K562 (cell line): ENCODE data around the gene GPR107. TPM values are rescaled to one million over a fixed set of nuclear protein-coding genes. Genes with fewer than 3 reads are reported as not detected.

Experiments used
- ATAC-seq: fragments of 200-7000 bp; cut with Tn5 transposase; 3 replicates; pipeline ENCODE4 v1.9.1; 2020; ENCODE audit warnings: moderate library complexity
- BruUV-seq: library from RNA; stranded (reverse); fragments of 400-500 nt; replicated peaks from 2 replicates; lab custom pipeline; 2021; lab: Mats Ljungman, UMichigan
- CTCF ChIA-PET: fragments of 300-600 bp; formaldehyde crosslinking; extraction: SDS; loops from one replicate; lab custom pipeline; 2021; ENCODE audit warnings: low intra/inter-chr PET ratio; lab: Yijun Ruan, JAX
- POLR2A ChIA-PET: fragments of 300-600, 350-650 bp; sonication (Branson Sonifier 250); formaldehyde crosslinking; extraction: SDS; loops from one replicate; lab custom pipeline; 2021; ENCODE audit warnings: antibody characterized with exemption, inconsistent platforms; lab: Yijun Ruan, JAX
- DNase-seq, 4 experiments: peaks; one replicate each; pipeline versions ENCODE4 v3.0.0 to v3.0.0-alpha.2; 2011 to 2018; ENCODE audit warnings: low spot score in 3 of 4, mixed read lengths in 3 of 4; ENCODE audit errors: extremely low read depth in 1 of 4
- FAIRE-seq: peaks from 2 replicates; lab custom pipeline; 2011; peaks lifted over from hg19 to GRCh38; lab: Jason Lieb, UNC
- H2AFZ ChIP-seq: 2 replicates; pipeline ENCODE4 v1.6.0; 2011; ENCODE audit warnings: low read depth, low read length, control low read depth, inconsistent platforms
- H3K27ac ChIP-seq: fragments of 200-600 bp; 3 replicates; pipeline ENCODE4 v1.8.0; 2011; ENCODE audit warnings: low read depth, mild to moderate bottlenecking, control low read depth, inconsistent platforms, low read length, moderate library complexity, mixed read lengths; ENCODE audit errors: extremely low read depth
- H3K27me3 ChIP-seq, 2 experiments: fragments of 300-600 bp in 1 of 2; 2 replicates in 1 of 2; 3 replicates in 1 of 2; pipeline versions ENCODE4 v1.6.0 to v1.8.0; 2011; ENCODE audit warnings: inconsistent platforms in 2 of 2, low read length in 2 of 2, mild to moderate bottlenecking in 1 of 2, mixed read lengths in 1 of 2, moderate library complexity in 1 of 2; ENCODE audit not compliant: control insufficient read depth in 2 of 2, insufficient read depth in 2 of 2
- H3K36me3 ChIP-seq: fragments of 300-600 bp; 3 replicates; pipeline ENCODE4 v1.8.0; 2011; ENCODE audit warnings: mild to moderate bottlenecking, low read length, inconsistent platforms; ENCODE audit not compliant: control insufficient read depth, insufficient read depth
- H3K4me1 ChIP-seq, 2 experiments: fragments of 200-600 bp in 1 of 2; replicated peaks in 1 of 2; 2 replicates in 1 of 2; 3 replicates in 1 of 2; pipeline versions ENCODE4 v1.5.1 to v1.8.0; 2011; ENCODE audit warnings: inconsistent platforms in 2 of 2, low read length in 2 of 2, mild to moderate bottlenecking in 1 of 2, mixed read lengths in 1 of 2, moderate library complexity in 1 of 2; ENCODE audit not compliant: control insufficient read depth in 2 of 2, insufficient read depth in 2 of 2
- H3K4me2 ChIP-seq: 2 replicates; pipeline ENCODE4 v1.6.1; 2011; ENCODE audit warnings: low read length, control low read depth, inconsistent platforms, mixed read lengths; ENCODE audit not compliant: insufficient read depth
- H3K4me3 ChIP-seq: fragments of 200-600 bp; sonication (generic), shearing (Covaris generic); 2 replicates; pipeline ENCODE4 v1.5.1; 2016; ENCODE audit warnings: control low read depth, inconsistent platforms
- H3K79me2 ChIP-seq: fragments of 200-600 bp; 3 replicates; pipeline ENCODE4 v1.8.0; 2011; ENCODE audit warnings: low read length, inconsistent platforms; ENCODE audit not compliant: control insufficient read depth, insufficient read depth
- H3K9ac ChIP-seq, 2 experiments: 2 replicates each; pipeline versions ENCODE4 v1.6.0 to v1.6.1; 2011; ENCODE audit warnings: low read depth in 2 of 2, low read length in 2 of 2, control low read depth in 1 of 2, inconsistent platforms in 1 of 2, mild to moderate bottlenecking in 1 of 2, mixed read lengths in 1 of 2; ENCODE audit not compliant: insufficient read depth in 1 of 2
- H3K9me1 ChIP-seq: one replicate; pipeline ENCODE4 v1.6.0; 2011; ENCODE audit warnings: inconsistent platforms, mild to moderate bottlenecking, low read length, moderate library complexity; ENCODE audit not compliant: control insufficient read depth, insufficient read depth
- H3K9me3 ChIP-seq: replicated peaks from 2 replicates; pipeline ENCODE4 v1.5.1; 2011; ENCODE audit warnings: low read depth, low read length, inconsistent platforms; ENCODE audit not compliant: control insufficient read depth, insufficient read depth
- H4K20me1 ChIP-seq: replicated peaks from 2 replicates; pipeline ENCODE4 v1.6.1; 2011; ENCODE audit warnings: low read length, inconsistent platforms, mixed read lengths; ENCODE audit not compliant: control insufficient read depth, insufficient read depth
- CBFA2T3 ChIP-seq: fragments of 450-650 bp; IDR thresholded peaks from 2 replicates; pipeline ENCODE4 v1.6.1; 2017
- IFI16 ChIP-seq: fragments of 250-450 bp; sonication (Bioruptor Pico); IDR thresholded peaks from 2 replicates; pipeline ENCODE4 v2.1.2; 2022; ENCODE audit warnings: mild to moderate bottlenecking, inconsistent platforms
- WGBS: fragments of 100-300 bp; shearing (Covaris generic); methylation state at CpG from one replicate; pipeline ENCODE4 v1.1.6; 2016; ENCODE audit warnings: low coverage, mixed read lengths; ENCODE audit not compliant: insufficient coverage; ENCODE audit errors: missing lambda C conversion rate; 5-methylcytosine and 5-hydroxymethylcytosine counted together
- in situ Hi-C: fragments of 300-500 bp; cut with MboI; formaldehyde crosslinking; loops from 4 replicates; pipeline ENCODE4 v1.15.0; 2018; ENCODE audit warnings: inconsistent platforms, mixed read lengths
- intact Hi-C: fragments of 100-400 bp; cut with micrococcal nuclease; formaldehyde crosslinking; loops from 2 replicates; pipeline ENCODE4 v1.14.2; 2022
- polyA plus RNA-seq, 8 experiments: library from polyadenylated mRNA; depleted of rRNA in 4 of 8; stranded (reverse) in 5 of 8; unstranded in 3 of 8; fragments of >200 nt; fragmentation: Nextera tagmentation in 2 of 8; fragmentation: Illumina TruSeq in 1 of 8; extraction: Ambion mirVana in 2 of 8; extraction: Trizol in 1 of 8; gene quantifications; 2 replicates each; pipeline versions ENCODE4 v1.2.1 to v1.2.3, GENCODE V29; 2011 to 2014; ENCODE audit warnings: inconsistent platforms in 1 of 8, missing spikeins in 1 of 8
- total RNA-seq, 7 experiments: library from RNA; depleted of rRNA in 6 of 7; stranded (reverse); fragments of >200 nt in 6 of 7; fragmentation: Illumina TruSeq in 2 of 7; extraction: Trizol in 2 of 7; gene quantifications; 2 replicates each; pipeline versions ENCODE4 v1.2.1 to v1.2.3, GENCODE V29; 2011 to 2021; ENCODE audit warnings: low replicate concordance in 1 of 7
- TF ChIP-seq, protein P1 (sequence below): fragments of 450-650 bp; IDR thresholded peaks from 2 replicates; pipeline ENCODE4 v1.6.1; 2018; ENCODE audit warnings: mild to moderate bottlenecking, low read depth; ENCODE audit not compliant: partially characterized antibody

The GPR107 gene
- total and polyA plus RNA-seq, 9 of the 15 experiments (the other 6 are each of a cell fraction or from before 2014, with no cell fraction given): 3.2 to 34.6 (median 14.4) TPM

DNA sequence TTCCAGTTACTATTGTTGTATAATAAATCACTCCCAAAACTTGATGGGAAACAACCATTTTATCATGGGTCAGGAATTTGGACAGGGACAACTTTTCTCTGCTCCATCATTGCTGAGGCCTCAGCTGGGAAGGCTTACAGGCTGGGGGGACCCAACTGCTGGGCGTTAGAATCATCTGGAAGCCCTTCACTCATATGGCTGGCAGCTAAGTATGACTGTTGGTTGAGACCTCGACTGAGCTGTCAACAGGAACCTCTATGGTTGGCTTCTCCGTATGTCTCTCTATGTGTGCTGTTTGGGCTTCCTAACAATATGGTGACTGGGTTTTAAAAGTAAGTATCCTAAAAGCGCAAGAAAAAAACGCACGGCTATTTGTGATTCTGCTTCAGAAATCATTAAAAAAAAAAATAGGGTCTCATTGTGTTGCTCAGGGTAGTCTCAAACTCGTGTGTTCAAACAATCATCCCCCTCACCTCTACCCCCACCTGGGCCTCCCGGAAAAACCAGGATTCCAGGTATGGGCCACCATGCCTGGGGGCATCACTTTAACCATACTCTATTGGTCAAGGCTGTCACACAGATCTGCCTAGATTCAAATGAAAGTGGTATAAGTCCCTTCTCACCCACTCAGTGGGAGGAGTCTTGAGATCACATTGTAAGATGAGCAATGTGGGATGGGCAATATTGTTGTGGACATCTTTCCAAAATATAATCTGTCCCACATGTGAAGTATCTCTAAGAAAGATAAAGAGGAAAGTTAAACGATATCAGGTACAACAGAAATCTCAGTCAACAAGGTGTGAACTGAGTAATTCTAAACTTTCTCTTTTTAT lies 26.0 kb upstream of the GPR107 start:
- H3K4me2 ChIP-seq: no peak overlapping the region
- CTCF ChIA-PET: no interaction called here
- no peaks in the 10 kb centered on the region for H3K27me3 ChIP-seq
- no peak overlapping the region for H3K27ac ChIP-seq
- DNase-seq: no peak
- no peaks in the 10 kb centered on the region for H3K79me2 ChIP-seq
- BruUV-seq: no TSS peak
- H4K20me1 ChIP-seq: no peaks in the 10 kb centered on the region
- H3K9me3 ChIP-seq: no peaks in the 10 kb centered on the region
- no peak for ATAC-seq
- TF ChIP-seq CBFA2T3 (peak; percentile 15; the same call in 1 of the 2 replicates), IFI16 (CRISPR knock-in tag) (no peak)
- TF ChIP-seq, protein P1, sequence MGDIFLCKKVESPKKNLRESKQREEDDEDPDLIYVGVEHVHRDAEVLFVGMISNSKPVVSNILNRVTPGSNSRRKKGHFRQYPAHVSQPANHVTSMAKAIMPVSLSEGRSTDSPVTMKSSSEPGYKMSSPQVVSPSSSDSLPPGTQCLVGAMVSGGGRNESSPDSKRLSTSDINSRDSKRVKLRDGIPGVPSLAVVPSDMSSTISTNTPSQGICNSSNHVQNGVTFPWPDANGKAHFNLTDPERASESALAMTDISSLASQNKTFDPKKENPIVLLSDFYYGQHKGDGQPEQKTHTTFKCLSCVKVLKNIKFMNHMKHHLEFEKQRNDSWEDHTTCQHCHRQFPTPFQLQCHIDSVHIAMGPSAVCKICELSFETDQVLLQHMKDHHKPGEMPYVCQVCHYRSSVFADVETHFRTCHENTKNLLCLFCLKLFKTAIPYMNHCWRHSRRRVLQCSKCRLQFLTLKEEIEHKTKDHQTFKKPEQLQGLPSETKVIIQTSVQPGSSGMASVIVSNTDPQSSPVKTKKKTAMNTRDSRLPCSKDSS: no peak
- POLR2A ChIA-PET: interaction anchor here (0.6 to 1.1 kb wide), 2 partner anchors 12 to 342 kb away, joined by 3 read pairs; no protein-coding TSS in a partner anchor
- H3K9ac ChIP-seq: no peak overlapping the region
- no peaks in the 10 kb centered on the region for H3K36me3 ChIP-seq
- FAIRE-seq: peak; percentile 69
- 37% methylated on average over 9 of the region's 9 CpGs for WGBS
- H2AFZ ChIP-seq: no peak overlapping the region
- H3K4me1 ChIP-seq: no peaks in the 10 kb centered on the region
- H3K4me3 ChIP-seq: no peak overlapping the region
- in situ Hi-C loops (no loop called here), intact Hi-C loops (no loop called here)
- no peaks in the 10 kb centered on the region for H3K9me1 ChIP-seq
